Measurements from ENCODE around the gene BBS9. TPM values are rescaled to one million over a fixed set of nuclear protein-coding genes. Genes with fewer than 3 reads are reported as not detected.

Gene BBS9
- total RNA-seq, 4 donors from 2014 or later = 16.4 to 26.0 (median 21.4) TPM

DNA sequence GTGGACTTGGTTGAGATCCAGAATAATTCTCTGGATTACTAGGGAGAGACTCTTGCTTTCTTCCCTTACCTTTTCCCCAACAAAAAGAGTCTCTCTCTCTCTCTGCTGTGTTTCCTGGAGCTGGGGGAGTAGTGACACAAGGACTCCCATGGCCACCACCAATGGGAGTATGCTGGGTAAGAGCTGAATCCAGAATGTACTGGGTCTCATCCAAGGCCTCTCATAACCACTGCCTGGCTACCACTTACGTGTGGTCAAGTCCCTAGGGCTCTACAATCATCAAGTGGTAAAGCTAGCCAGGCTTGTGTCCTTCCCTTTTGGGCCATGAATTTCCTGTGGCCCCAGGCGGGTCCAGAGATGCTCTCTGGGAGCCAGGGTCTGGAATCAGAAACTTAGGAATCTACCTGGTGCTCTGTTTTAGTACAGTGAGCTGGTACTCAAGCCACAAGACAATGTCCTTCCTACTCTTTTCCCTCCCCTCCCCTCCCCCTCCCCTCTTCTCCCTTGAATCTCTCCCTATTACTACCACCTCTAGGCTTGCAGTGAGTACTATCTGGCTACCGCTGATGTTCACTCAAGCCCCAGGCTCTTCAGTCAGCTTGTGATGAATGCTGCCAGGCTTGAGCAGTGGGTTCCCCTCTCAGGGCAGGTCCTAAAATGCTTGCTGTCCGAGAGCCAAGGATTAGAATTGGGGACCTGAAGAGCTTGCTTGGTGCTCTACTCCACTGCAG is 196.6 kb downstream of the BBS9 start:
- no peaks in the 10 kb centered on the region for H3K9me3 ChIP-seq
- H3K4me1 ChIP-seq = no peaks in the 10 kb centered on the region
- no peaks in the 10 kb centered on the region for H3K36me3 ChIP-seq
- no peak for DNase-seq (ENCODE audit: low spot score in 2 of 2)
- no peak overlapping the region for H3K4me3 ChIP-seq
- 97% methylated on average over 4 of the region's 4 CpGs for WGBS
- TF ChIP-seq, protein P1, sequence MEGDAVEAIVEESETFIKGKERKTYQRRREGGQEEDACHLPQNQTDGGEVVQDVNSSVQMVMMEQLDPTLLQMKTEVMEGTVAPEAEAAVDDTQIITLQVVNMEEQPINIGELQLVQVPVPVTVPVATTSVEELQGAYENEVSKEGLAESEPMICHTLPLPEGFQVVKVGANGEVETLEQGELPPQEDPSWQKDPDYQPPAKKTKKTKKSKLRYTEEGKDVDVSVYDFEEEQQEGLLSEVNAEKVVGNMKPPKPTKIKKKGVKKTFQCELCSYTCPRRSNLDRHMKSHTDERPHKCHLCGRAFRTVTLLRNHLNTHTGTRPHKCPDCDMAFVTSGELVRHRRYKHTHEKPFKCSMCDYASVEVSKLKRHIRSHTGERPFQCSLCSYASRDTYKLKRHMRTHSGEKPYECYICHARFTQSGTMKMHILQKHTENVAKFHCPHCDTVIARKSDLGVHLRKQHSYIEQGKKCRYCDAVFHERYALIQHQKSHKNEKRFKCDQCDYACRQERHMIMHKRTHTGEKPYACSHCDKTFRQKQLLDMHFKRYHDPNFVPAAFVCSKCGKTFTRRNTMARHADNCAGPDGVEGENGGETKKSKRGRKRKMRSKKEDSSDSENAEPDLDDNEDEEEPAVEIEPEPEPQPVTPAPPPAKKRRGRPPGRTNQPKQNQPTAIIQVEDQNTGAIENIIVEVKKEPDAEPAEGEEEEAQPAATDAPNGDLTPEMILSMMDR (IDR thresholded peaks at IDR 0.05) = no peak
- TF ChIP-seq POLR2A (IDR thresholded peaks at IDR 0.05) = no peak
- no peak for TF ChIP-seq POLR2AphosphoS5 (IDR thresholded peaks at IDR 0.05)
- TF ChIP-seq EP300 (IDR thresholded peaks at IDR 0.05) = no peak
- H3K27ac ChIP-seq = no peak overlapping the region
- no peaks in the 10 kb centered on the region for H3K27me3 ChIP-seq

DNA sequence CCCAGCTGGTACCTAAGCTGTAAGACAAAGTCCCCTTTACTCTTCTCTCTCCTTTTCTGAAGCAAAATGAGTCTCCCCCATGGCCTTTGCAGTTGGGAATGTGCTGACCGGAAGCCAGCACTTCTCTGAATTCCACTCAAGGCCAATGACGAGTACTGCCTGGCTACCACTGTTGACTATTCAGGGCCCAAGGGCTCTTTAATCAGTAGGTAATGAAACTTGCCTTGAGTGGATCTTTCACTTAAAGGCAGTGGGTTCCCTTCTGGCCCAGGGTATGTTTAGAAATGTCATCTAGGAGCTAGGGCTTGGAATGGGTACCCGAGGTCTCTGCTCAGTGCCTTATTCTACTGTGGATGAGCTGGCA is 197.1 kb downstream of the BBS9 start:
- H3K27ac ChIP-seq = no peak overlapping the region
- WGBS = 89% methylated on average over 3 of the region's 3 CpGs

DNA sequence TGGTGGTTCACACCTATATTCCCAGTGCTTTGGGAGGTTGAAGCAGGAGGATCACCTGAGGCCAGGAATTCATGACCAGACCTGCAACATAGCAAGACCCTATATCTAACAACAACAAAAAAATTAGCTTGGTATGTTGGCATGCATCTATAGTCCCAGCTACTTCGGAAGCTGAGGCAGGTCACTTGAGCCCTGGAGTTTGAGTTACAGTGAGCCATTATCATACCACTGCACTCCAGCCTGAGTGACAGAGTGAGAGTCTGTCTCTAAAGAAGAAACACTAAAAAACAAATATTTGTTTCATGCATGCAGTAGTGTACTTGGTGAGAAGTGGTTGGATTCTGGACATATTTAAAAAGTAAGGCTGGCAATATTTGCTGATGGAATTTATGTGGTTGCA is 198.1 kb downstream of the BBS9 start:
- Histone ChIP-seq H3K36me3 (no peaks in the 10 kb centered on the region), H3K27me3 (no peaks in the 10 kb centered on the region), H3K27ac (no peak overlapping the region), H3K4me3 (no peak overlapping the region), H3K4me1 (no peaks in the 10 kb centered on the region), H3K9me3 (no peaks in the 10 kb centered on the region)
- no peak for DNase-seq (ENCODE audit: low spot score in 2 of 2)
- 84% methylated on average over 1 of the region's 1 CpG for WGBS
- TF ChIP-seq POLR2AphosphoS5 (IDR thresholded peaks at IDR 0.05) = no peak
- TF ChIP-seq, protein P1 (IDR thresholded peaks at IDR 0.05) = no peak
- no peak for TF ChIP-seq POLR2A (IDR thresholded peaks at IDR 0.05)
- no peak for TF ChIP-seq EP300 (IDR thresholded peaks at IDR 0.05)

More for the DNA sequence above, 197.1 kb downstream of the BBS9 start:
- Histone ChIP-seq H3K4me1 (no peaks in the 10 kb centered on the region), H3K36me3 (no peaks in the 10 kb centered on the region), H3K9me3 (no peaks in the 10 kb centered on the region), H3K4me3 (no peak overlapping the region), H3K27me3 (no peaks in the 10 kb centered on the region)
- TF ChIP-seq, protein P1 (IDR thresholded peaks at IDR 0.05) = no peak
- TF ChIP-seq EP300 (IDR thresholded peaks at IDR 0.05) (no peak), POLR2AphosphoS5 (IDR thresholded peaks at IDR 0.05) (no peak), POLR2A (IDR thresholded peaks at IDR 0.05) (no peak)
- no peak for DNase-seq (ENCODE audit: low spot score in 2 of 2)

DNA sequence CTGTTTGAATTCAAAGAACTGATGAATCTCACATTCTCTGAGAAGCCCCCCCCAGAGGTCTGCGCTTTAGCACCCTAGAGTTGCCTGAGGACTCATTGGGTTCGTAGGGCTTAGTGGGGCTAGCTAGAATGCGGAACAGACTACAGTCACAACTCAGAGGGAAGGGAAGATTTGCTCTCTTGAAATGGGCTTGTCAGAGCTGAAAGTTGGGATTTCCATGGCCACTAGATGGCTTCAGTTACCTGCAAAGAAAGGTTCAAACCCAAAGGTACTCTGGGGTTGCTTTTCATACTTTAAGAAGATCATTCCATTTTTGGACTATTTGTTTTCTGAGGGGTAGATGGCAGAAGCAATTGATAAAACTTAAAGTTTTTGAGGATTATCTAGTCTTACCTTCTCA is 205.0 kb downstream of the BBS9 start:
- no peaks in the 10 kb centered on the region for H3K4me1 ChIP-seq

DNA sequence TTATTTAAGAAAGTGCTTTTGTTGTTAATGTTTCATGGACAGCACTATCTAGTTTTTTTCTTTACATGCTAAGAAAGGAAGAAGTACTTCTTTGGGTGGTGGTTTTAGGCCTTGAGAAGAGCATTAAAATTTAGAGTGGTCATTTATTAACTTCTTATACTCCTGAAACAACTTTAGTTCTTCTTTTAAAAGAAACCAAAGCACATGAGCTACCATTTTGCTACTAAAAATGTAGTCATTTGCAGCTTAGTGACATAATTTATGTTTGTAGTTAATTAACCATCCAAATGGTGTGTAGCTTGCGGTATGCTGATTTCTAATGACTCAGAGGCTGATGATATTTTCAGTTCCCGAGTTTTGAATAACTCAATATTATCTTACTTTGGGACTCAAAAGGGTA is 207.5 kb downstream of the BBS9 start:
- DNase-seq (ENCODE audit: low spot score in 2 of 2) = no peak
- WGBS = 79% methylated on average over 2 of the region's 2 CpGs
- H3K27ac ChIP-seq = no peak overlapping the region
- H3K4me1 ChIP-seq = no peaks in the 10 kb centered on the region
- no peak for TF ChIP-seq EP300 (IDR thresholded peaks at IDR 0.05)
- H3K4me3 ChIP-seq = no peak overlapping the region
- H3K36me3 ChIP-seq = no peaks in the 10 kb centered on the region
- no peaks in the 10 kb centered on the region for H3K27me3 ChIP-seq
- H3K9me3 ChIP-seq = no peaks in the 10 kb centered on the region

More for the DNA sequence above, 205.0 kb downstream of the BBS9 start:
- 86% methylated on average over 3 of the region's 3 CpGs for WGBS
- no peak for DNase-seq (ENCODE audit: low spot score in 2 of 2)
- no peaks in the 10 kb centered on the region for H3K9me3 ChIP-seq
- no peak overlapping the region for H3K27ac ChIP-seq
- H3K27me3 ChIP-seq = no peaks in the 10 kb centered on the region
- TF ChIP-seq, protein P1 (IDR thresholded peaks at IDR 0.05) = peak in 1 of 2 donors; percentile 8
- TF ChIP-seq EP300 (IDR thresholded peaks at IDR 0.05) (no peak), POLR2A (IDR thresholded peaks at IDR 0.05) (no peak)
- no peaks in the 10 kb centered on the region for H3K36me3 ChIP-seq
- H3K4me3 ChIP-seq = no peak overlapping the region

All from suprapubic skin (tissue), 4 donors.